ENCODE results near the gene MOB3B. TPM values are rescaled to one million over a fixed set of nuclear protein-coding genes. Genes with fewer than 3 reads are reported as not detected.
"Not testable (repeated sequence)": the region's sequence is repeated elsewhere in the genome, so short reads cannot be mapped to it uniquely, and the experiment has no call there.

MOB3B gene
- total and polyA plus RNA-seq, 11 donors = 0.42 to 2.8 (median 1.8) TPM

DNA sequence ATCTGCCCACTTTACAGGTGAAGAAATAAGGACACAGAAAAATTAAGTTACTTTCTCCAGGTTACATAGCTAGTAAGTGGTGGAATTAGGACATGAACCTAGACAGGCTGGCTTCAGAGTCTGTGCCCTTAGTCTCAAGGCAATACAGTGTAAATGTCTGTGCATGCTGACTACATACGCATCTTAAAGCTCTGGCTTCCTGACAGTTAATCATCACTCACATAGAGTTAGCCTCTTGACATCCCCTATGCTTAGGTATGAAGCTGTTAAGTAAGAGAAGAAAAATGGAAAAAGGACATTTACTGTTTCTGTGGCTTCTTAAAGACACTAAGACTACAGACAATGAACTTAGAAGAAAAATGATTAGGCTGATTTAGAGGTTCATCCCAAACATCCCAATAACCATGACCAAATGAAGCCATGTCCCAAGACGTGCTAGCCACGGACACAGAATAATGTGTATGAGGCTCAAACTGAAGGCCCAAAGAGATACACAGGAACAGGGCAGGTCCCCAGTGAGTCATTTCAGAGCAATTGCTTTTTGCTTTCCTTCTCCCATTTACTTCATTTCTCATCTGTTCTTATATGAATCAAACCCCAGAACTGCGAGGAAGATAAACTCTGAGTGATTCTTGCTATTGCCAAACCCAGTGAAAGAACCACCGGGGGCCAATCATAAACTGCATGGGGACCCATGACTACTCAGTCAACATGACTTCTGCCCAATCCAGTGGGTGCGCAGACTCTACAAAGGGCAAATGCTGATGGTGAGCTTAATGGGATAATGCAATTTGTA lies 105.5 kb downstream of the MOB3B start:
- TF ChIP-seq, protein P1, sequence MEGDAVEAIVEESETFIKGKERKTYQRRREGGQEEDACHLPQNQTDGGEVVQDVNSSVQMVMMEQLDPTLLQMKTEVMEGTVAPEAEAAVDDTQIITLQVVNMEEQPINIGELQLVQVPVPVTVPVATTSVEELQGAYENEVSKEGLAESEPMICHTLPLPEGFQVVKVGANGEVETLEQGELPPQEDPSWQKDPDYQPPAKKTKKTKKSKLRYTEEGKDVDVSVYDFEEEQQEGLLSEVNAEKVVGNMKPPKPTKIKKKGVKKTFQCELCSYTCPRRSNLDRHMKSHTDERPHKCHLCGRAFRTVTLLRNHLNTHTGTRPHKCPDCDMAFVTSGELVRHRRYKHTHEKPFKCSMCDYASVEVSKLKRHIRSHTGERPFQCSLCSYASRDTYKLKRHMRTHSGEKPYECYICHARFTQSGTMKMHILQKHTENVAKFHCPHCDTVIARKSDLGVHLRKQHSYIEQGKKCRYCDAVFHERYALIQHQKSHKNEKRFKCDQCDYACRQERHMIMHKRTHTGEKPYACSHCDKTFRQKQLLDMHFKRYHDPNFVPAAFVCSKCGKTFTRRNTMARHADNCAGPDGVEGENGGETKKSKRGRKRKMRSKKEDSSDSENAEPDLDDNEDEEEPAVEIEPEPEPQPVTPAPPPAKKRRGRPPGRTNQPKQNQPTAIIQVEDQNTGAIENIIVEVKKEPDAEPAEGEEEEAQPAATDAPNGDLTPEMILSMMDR (IDR thresholded peaks at IDR 0.05) = no peak
- TF ChIP-seq POLR2A (IDR thresholded peaks at IDR 0.05) = no peak
- WGBS, 4 donors = 89 to 95% (median 93%) methylated on average over 6 of the region's 6 CpGs
- DNase-seq = no peak
- Histone ChIP-seq H3K4me3 (no peak overlapping the region), H3K9me3 (peaks cover 0 to 1% (median 0%) of the 10 kb centered on the region in 12 donors), H3K4me1 (peaks cover 0 to 11% (median 0%) of the 10 kb centered on the region in 12 donors), H3K36me3 (no peaks in the 10 kb centered on the region), H3K27ac (no peak overlapping the region), H3K27me3 (no peaks in the 10 kb centered on the region)
- intact Hi-C loops (cut with DNase I) = no loop called here
- no peak for ATAC-seq

DNA sequence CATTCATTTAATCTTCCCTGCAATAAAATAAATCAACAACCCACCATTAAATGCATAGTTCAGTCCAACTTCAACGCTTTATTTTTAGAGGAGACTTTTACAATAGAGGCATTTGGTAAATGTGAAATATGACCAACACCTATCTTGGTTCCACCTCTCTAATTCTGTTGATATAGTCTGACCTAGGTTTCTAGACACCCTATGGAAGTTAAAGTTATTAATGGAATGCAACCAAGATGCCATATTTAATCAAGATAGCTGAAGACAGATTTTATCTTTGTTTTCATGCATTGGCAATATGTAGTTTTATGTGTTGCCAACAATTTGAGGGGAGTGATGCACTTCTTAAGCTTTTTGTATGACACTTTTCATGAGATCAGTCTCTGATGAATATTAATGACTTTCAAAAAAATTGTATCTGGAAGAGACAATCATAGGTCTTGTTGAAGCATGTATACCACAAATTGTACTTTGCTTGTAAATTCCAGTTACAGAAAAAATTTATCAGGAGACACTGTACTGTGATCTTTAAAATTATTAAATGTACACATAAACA lies 107.3 kb downstream of the MOB3B start:
- H3K27me3 ChIP-seq = no peaks in the 10 kb centered on the region
- H3K4me1 ChIP-seq = peaks cover 0 to 11% (median 0%) of the 10 kb centered on the region in 12 donors
- H3K9me3 ChIP-seq = peaks cover 0 to 3% (median 0%) of the 10 kb centered on the region in 12 donors
- intact Hi-C loops (cut with DNase I) = no loop called here
- ATAC-seq (no peak), DNase-seq (no peak)
- TF ChIP-seq, protein P1 (IDR thresholded peaks at IDR 0.05) = no peak
- no peak for TF ChIP-seq POLR2A (IDR thresholded peaks at IDR 0.05)
- no peak overlapping the region for H3K4me3 ChIP-seq
- H3K27ac ChIP-seq = no peak overlapping the region
- H3K36me3 ChIP-seq = no peaks in the 10 kb centered on the region
- 0 to 84% (median 61%) methylated on average over 1 of the region's 1 CpG for WGBS, 4 donors

DNA sequence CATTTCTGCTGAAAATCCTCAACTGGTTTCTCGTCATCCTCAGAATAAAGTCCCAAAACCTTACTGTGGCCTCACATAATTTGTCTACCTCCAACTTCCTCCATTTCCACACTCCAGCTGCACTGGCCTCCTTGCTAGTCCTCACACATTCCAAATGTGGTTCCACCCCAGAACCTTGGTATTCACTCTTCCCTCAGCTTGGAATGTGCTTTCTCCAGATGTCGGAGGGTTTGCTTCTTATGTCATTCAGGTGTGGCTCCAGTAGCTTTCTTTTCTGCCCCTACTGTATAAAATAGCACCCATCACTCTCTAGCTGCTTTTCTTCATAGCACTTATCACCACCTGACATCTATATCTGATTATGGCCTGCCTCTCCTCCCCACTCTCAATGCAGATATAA lies 108.0 kb downstream of the MOB3B start:
- 84 to 92% (median 89%) methylated on average over 2 of the region's 2 CpGs for WGBS, 4 donors

DNA sequence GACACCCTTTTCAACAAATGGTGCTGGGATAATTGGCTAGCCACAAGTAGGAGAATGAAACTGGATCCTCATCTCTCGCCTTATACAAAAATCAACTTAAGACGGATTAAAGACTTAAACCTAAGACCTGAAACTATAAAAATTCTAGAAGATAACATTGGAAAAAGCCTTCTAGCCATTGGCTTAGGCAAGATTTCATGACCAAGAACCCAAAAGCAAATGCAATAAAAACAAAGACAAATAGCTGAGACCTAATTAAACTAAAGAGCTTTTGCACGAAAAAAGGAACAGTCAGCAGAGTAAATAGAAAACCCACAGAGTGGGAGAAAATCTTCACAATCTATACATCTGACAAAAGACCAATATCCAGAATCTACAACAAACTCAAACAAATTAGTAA lies 110.1 kb downstream of the MOB3B start:
- not testable (repeated sequence) for DNase-seq, H3K9me3 ChIP-seq, H3K27me3 ChIP-seq, H3K4me1 ChIP-seq, H3K4me3 ChIP-seq, H3K36me3 ChIP-seq, H3K27ac ChIP-seq, ATAC-seq
- WGBS, 4 donors = 91 to 96% (median 95%) methylated on average over 3 of the region's 3 CpGs
- intact Hi-C loops (cut with DNase I) = loop anchor here in 1 of 10 donors (10.0 kb wide), 1 partner anchor 45 kb away; no protein-coding TSS in a partner anchor

More for the DNA sequence above, 108.0 kb downstream of the MOB3B start:
- DNase-seq = no peak
- Histone ChIP-seq H3K27ac (no peak overlapping the region), H3K4me1 (peaks cover 0 to 4% (median 0%) of the 10 kb centered on the region in 12 donors), H3K36me3 (no peaks in the 10 kb centered on the region), H3K9me3 (peaks cover 0 to 3% (median 0%) of the 10 kb centered on the region in 12 donors), H3K27me3 (no peaks in the 10 kb centered on the region), H3K4me3 (no peak overlapping the region)
- TF ChIP-seq POLR2A (IDR thresholded peaks at IDR 0.05) = no peak
- TF ChIP-seq, protein P1 (IDR thresholded peaks at IDR 0.05) = no peak
- ATAC-seq = no peak
- intact Hi-C loops (cut with DNase I) = no loop called here
